NK-92 (cell line): Measurements from ENCODE around the gene GPR160.
"Not testable (repeated sequence)": the region's sequence is repeated elsewhere in the genome, so short reads cannot be mapped to it uniquely, and the experiment has no call there.

ENCODE experiments used
- DNase-seq: peaks from one replicate; lab custom pipeline; 2025; ENCODE audit not compliant: unreplicated experiment; lab: John Stamatoyannopoulos, UW

GPR160 gene

DNA sequence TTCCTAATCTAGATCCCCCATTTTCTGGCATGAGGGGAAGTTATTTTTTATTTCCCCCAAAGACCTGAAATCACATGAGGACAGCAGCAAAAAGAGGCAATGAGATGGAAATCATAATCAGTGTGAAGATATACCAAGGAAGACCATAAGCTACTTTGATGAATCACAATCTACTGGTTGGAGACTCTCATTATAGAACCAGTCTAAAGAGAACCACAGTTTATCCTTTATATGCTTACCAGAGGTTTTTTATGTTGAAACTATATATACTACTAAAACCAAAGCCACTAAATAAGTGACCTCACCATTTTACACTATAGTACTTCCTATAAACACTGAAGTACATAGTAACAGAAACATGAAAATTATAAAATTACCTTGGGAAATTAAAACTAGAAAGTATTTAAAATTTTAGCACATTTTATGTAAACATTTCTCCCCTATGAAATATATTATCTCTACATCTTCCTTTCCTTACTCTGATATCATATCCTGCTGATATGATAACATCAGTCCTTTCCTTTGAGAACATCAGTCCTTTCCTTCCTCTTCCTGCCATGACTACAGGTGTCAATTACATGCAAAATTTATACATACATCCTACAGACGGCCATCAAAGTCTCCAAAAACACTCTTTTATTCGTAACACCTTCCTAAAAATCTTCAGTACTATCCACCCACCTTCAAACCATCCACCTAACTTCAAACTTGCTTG, 71.9 kb downstream of the GPR160 start:
- no peak for DNase-seq

DNA sequence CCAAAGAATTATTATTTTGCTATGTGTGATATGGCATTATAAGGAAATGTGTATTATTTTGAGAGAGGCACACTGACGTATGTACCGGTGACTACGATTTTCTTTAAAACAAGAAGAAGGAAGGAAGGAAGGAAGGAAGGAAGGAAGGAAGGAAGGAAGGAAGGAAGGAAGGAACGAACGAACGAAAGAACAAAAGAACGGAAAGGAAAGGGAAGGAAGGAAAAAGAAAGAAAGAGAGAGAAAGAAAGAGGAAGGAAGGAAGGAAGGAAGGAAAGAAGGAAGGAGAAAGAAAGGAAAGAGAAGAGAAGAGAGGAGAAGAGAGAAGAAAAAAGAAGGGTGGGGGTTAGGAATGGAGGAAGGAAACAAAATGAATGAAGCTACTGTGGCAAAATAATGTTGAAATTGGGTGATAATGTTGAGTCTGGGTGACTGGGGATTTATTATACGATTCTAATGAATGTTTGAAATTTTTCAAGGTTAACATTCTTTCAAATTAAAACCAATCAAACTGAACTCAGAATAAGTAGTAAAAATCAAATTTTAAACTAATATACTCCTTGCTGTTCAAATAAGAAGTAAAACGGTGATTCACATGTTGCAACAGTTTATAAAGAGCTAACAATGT, 73.5 kb downstream of the GPR160 start:
- no peak for DNase-seq

DNA sequence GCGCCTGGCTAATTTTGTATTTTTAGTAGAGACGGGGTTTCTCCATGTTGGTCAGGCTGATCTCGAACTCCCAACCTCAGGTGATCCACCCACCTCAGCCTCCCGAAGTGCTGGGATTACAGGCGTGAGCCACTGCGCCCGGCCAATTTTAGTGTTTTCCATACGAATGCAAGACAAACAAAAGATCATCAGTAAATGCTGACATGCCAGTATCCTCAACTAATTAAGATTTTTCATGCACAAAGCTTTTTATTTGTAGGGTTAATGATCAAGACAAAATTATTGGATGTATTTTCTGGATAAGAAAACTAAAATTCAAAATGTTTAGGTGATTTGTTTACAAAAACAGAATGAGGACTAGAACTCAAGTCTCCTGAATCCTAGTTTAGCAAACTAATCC, 76.4 kb downstream of the GPR160 start:
- DNase-seq = not testable (repeated sequence)

DNA sequence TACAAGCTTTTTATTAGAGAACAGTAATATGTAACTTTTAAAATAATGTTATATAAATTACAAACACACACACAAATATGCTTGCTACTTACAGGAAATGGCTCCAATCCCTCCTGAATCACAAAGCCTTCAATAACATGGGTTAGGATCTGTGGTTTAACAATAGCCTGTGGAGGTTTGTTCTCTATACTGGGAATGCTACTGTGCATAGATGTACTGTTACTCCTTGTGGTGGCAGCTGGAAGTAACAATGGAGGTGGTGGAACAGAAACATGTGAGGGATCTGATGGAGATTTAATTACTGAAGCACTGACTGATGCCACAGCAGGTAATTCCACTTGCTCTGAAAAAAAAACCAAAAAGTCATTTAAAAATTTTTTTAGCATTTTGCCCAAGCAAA, 79.3 kb downstream of the GPR160 start:
- DNase-seq = no peak

DNA sequence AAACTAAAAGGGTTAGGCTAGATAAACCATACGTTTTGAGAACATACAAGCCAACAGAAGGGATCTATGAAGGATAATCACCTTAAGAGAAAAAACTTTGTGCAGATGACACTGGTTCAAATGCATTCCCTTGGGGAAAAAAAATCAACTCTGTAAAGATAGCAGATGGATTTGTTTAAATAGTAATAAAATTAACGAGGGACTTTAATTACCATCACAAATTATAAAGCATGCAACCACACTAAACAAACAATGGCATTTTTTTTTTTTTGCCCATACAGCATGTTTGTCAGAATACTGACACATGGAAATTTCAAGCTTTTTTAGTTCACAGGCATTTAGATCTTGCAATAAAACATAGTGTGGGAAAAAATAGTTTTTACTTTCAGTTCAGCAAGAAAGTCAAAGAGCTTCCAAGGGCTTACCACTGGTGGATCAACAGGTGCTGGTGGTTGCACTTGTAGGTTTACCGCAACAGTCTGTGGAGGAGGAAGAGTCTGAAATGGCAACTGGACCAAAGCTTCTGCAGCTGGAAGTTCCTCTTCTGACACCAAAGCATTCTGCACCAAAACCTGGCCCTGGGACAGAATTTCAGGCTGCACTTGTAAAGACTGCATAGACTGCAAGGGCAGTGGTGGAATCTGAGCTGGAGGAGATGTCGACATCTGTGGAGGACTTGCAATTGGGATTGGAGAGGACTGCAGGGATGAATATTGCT, 90.6 kb downstream of the GPR160 start:
- DNase-seq = no peak

DNA sequence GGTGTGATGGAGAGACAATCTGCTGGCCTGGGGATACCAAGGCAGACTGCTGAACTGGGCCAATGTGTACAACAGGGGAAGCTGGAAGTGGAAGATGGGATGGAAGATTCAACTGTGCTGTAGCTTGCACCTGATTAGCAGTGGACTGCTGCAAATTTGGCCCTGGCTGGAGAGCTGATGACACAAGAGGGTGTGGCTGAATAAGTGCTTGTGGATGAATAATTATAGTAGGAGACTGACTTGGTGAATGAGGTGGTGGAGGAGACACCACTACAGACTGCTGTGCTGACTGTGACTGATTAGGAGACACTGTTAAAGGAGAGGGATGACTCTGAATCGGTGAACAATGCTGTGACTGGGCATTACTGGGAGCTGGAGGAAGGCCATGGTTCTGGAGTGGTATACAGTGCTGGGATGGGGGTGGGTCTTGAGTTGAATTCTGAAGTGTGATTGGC, 91.2 kb downstream of the GPR160 start:
- no peak for DNase-seq

DNA sequence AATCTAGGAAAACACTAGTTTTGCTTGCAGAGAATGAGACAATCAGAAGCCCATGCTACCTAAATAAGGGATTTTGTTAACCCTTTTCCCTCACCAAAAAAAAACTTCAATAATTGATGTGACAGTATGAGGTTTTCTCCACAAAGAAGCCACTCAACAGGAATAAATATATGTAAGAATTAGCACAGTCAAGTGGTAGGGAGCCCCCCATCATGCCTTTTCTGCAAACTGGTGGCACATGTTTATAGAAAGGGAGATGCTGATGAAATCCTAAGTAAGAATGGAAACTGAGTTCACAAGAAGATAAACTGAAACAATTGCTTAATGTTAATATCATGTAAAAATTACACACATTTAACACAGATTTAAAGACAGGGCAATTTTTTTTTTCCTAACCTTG, 92.7 kb downstream of the GPR160 start:
- no peak for DNase-seq

DNA sequence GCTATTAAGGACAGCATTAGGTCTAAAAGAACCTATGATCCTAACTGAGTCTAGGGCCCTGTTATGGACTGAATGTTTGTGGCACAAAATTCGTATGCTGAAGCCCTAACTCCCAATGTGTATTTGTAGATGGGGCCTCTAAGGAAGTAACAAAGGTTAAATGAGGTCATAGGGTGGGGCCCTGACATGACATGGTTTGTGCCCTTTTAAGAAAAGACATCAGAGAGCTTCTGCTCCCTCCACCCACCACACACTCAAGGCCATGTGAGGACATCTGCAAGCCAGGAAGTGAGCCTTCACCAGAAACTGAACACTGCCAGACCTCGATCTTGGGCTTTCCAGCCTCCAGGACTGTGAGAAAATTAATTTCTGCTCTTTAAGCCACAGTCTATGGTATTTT, 94.5 kb downstream of the GPR160 start:
- DNase-seq = no peak
